SK-N-MC (cell line): ENCODE results near the gene KIF26B.

Experiments used
- DNase-seq: peaks from one replicate; pipeline ENCODE4 v3.0.0-alpha.2; 2011; ENCODE audit warnings: low read depth, low spot score
- H3K27ac ChIP-seq: fragments of 200-600 bp; sonication (generic); 2 replicates; pipeline ENCODE4 v1.5.1; 2016; ENCODE audit warnings: mixed run types
- H3K36me3 ChIP-seq: fragments of 200-600 bp; sonication (generic); 2 replicates; pipeline ENCODE4 v1.6.1; 2017; ENCODE audit warnings: antibody characterized with exemption, low read length, mixed read lengths; ENCODE audit not compliant: insufficient read depth
- H3K4me3 ChIP-seq: fragments of 200-600 bp; sonication (generic); 2 replicates; pipeline ENCODE4 v1.5.1; 2016
- H3K9ac ChIP-seq: fragments of 200-600 bp; sonication (generic); 2 replicates; pipeline ENCODE4 v1.8.0; 2017; ENCODE audit warnings: mixed run types, mixed read lengths; ENCODE audit not compliant: insufficient read length
- H3K9me3 ChIP-seq: fragments of 200-600 bp; sonication (generic); 2 replicates; pipeline ENCODE4 v1.6.1; 2017; ENCODE audit warnings: low read depth, mild to moderate bottlenecking, antibody characterized with exemption, low read length, moderate library complexity, mixed read lengths
- EZH2 ChIP-seq: fragments of 200-600 bp; sonication (generic); IDR thresholded peaks from one replicate; pipeline ENCODE4 v1.6.1; 2017; ENCODE audit warnings: antibody characterized with exemption
- FOXP2 ChIP-seq: optimal IDR thresholded peaks from 2 replicates; pipeline ENCODE3; 2011; ENCODE audit warnings: mild to moderate bottlenecking, moderate library complexity; ENCODE audit not compliant: insufficient read depth; ENCODE audit errors: extremely low read length, control extremely low read depth
- POLR2AphosphoS5 ChIP-seq: IDR thresholded peaks from 2 replicates; pipeline ENCODE4 v1.6.1; 2012; ENCODE audit warnings: mild to moderate bottlenecking, low read depth, low read length, borderline replicate concordance

KIF26B gene

GRCh38 chr1:245197911-245198379 is 43.2 kb downstream of the KIF26B start:
- no peak for DNase-seq
- no peaks in the 10 kb centered on the region for H3K36me3 ChIP-seq
- H3K9me3 ChIP-seq, result no peaks in the 10 kb centered on the region
- H3K4me3 ChIP-seq, result no peak overlapping the region
- H3K27ac ChIP-seq, result no peak overlapping the region; the same call in 1 of the 2 replicates
- TF ChIP-seq FOXP2 (no peak), POLR2AphosphoS5 (no peak), EZH2 (no peak)
- no peak overlapping the region for H3K9ac ChIP-seq

- Histone ChIP-seq H3K9me3 (no peaks in the 10 kb centered on the region), H3K27ac (no peak overlapping the region), H3K4me3 (no peak overlapping the region), H3K9ac (no peak overlapping the region), H3K36me3 (no peaks in the 10 kb centered on the region)
- no peak for DNase-seq
- TF ChIP-seq EZH2 (no peak), POLR2AphosphoS5 (no peak)
Measured at GRCh38 chr1:245198748-245199516, 44.1 kb downstream of the KIF26B start.

- Histone ChIP-seq H3K9me3 (no peaks in the 10 kb centered on the region), H3K27ac (no peak overlapping the region), H3K9ac (no peak overlapping the region), H3K4me3 (no peak overlapping the region), H3K36me3 (no peaks in the 10 kb centered on the region)
- no peak for DNase-seq
- no peak for TF ChIP-seq EZH2
- TF ChIP-seq POLR2AphosphoS5, result no peak
Measured at GRCh38 chr1:245200146-245200545, 45.4 kb downstream of the KIF26B start.

- Histone ChIP-seq H3K9ac (peak overlapping the region; percentile 30), H3K9me3 (no peaks in the 10 kb centered on the region), H3K27ac (peak overlapping the region; percentile 76), H3K36me3 (no peaks in the 10 kb centered on the region), H3K4me3 (peak overlapping the region; percentile 54)
- no peak for DNase-seq
- TF ChIP-seq POLR2AphosphoS5 (no peak), EZH2 (no peak), FOXP2 (no peak)
Measured at GRCh38 chr1:245201201-245201600, 46.4 kb downstream of the KIF26B start.

GRCh38 chr1:245201827-245202226 is 47.0 kb downstream of the KIF26B start:
- H3K9me3 ChIP-seq, result no peaks in the 10 kb centered on the region
- no peak for TF ChIP-seq EZH2
- no peak for TF ChIP-seq POLR2AphosphoS5
- TF ChIP-seq FOXP2, result no peak
- H3K27ac ChIP-seq, result peak overlapping the region; percentile 76
- peak overlapping the region; percentile 7 for H3K9ac ChIP-seq
- peak; percentile 45 for DNase-seq
- no peaks in the 10 kb centered on the region for H3K36me3 ChIP-seq
- peak overlapping the region; percentile 54 for H3K4me3 ChIP-seq

- no peak for DNase-seq
- TF ChIP-seq EZH2 (no peak), FOXP2 (no peak), POLR2AphosphoS5 (no peak)
- no peaks in the 10 kb centered on the region for H3K36me3 ChIP-seq
- no peaks in the 10 kb centered on the region for H3K9me3 ChIP-seq
- no peak overlapping the region for H3K27ac ChIP-seq
- no peak overlapping the region for H3K9ac ChIP-seq
- no peak overlapping the region for H3K4me3 ChIP-seq
Measured at GRCh38 chr1:245205396-245205795, 50.6 kb downstream of the KIF26B start.

- Histone ChIP-seq H3K9ac (no peak overlapping the region), H3K9me3 (no peaks in the 10 kb centered on the region), H3K27ac (no peak overlapping the region), H3K4me3 (no peak overlapping the region), H3K36me3 (no peaks in the 10 kb centered on the region)
- TF ChIP-seq POLR2AphosphoS5 (no peak), EZH2 (no peak)
- no peak for DNase-seq
Measured at GRCh38 chr1:245205864-245206263, 51.1 kb downstream of the KIF26B start.

- no peaks in the 10 kb centered on the region for H3K9me3 ChIP-seq
- TF ChIP-seq FOXP2 (no peak), EZH2 (no peak), POLR2AphosphoS5 (no peak)
- no peak for DNase-seq
- H3K9ac ChIP-seq, result no peak overlapping the region
- H3K36me3 ChIP-seq, result no peaks in the 10 kb centered on the region
- H3K4me3 ChIP-seq, result no peak overlapping the region
- H3K27ac ChIP-seq, result no peak overlapping the region
Measured at GRCh38 chr1:245207056-245207638, 52.4 kb downstream of the KIF26B start.
